Thyroid gland (tissue), 4 donors: ENCODE measurements around the gene TRIML2.

Experiments
- CTCF ChIP-seq, 6 experiments: fragments of 200-600 bp in 3 of 6; fragments of 450-650 bp in 3 of 6; sonication (generic) in 3 of 6; IDR thresholded peaks; one replicate each; pipeline ENCODE4 v1.5.1; 2016 to 2019; ENCODE audit warnings: antibody characterized with exemption in 6 of 6, mild to moderate bottlenecking in 2 of 6, inconsistent platforms in 1 of 6, moderate library complexity in 1 of 6
- POLR2A ChIP-seq, 2 donors: fragments of 450-650 bp; IDR thresholded peaks; one replicate each; pipeline ENCODE4 v1.6.1; 2017; ENCODE audit warnings: antibody characterized with exemption in 2 of 2, mild to moderate bottlenecking in 2 of 2, moderate library complexity in 1 of 2

DNA sequence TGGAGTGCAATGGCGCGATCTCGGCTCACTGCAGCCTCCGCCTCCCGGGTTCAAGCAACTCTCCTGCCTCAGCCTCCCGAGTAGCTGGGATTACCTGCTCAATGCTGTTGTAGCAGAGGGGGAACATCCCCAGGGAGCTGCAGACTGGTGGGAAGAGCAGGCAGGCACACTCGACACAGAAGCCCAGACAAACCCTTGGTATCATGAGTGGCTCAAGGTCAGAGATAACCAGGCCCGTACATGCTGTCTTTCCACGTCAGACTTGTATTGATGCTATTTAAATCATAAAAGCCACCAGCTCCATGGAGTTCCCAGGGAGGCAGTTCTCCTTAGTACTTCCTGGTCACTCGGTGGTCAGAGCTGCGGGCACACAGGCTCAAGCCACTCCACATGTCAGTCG, 33.2 kb downstream of the TRIML2 start:
- TF ChIP-seq CTCF (IDR thresholded peaks at IDR 0.05) = no peak
- no peak for TF ChIP-seq POLR2A (IDR thresholded peaks at IDR 0.05)
